Hepatocyte (in vitro differentiated cells): ENCODE data around the gene DNAJB11. TPM values are rescaled to one million over a fixed set of nuclear protein-coding genes. Genes with fewer than 3 reads are reported as not detected.
A peak's percentile ranks its signal among the peaks of the same experiment; 100 is the strongest.

Experiments used
- DNase-seq: peaks from one replicate; pipeline ENCODE4 v3.0.0-alpha.2; 2016; ENCODE audit warnings: low spot score
- H2AFZ ChIP-seq: fragments of 200-600 bp; sonication (generic); 2 replicates; pipeline ENCODE4 v1.6.0; 2016; ENCODE audit warnings: antibody characterized with exemption, mild to moderate bottlenecking
- H3K27ac ChIP-seq: fragments of 200-600 bp; sonication (generic); 2 replicates; pipeline ENCODE4 v1.5.1; 2016; ENCODE audit warnings: mild to moderate bottlenecking
- H3K27me3 ChIP-seq: fragments of 200-600 bp; sonication (generic); 2 replicates; pipeline ENCODE4 v1.6.1; 2016
- H3K36me3 ChIP-seq: fragments of 200-600 bp; sonication (generic); replicated peaks from 2 replicates; pipeline ENCODE4 v1.5.1; 2016; ENCODE audit warnings: low read depth; ENCODE audit not compliant: insufficient read depth
- H3K4me1 ChIP-seq: fragments of 200-600 bp; sonication (generic); 2 replicates; pipeline ENCODE4 v1.5.1; 2016; ENCODE audit warnings: mild to moderate bottlenecking, moderate library complexity; ENCODE audit not compliant: insufficient read depth
- H3K4me2 ChIP-seq: fragments of 200-600 bp; sonication (generic); 2 replicates; pipeline ENCODE4 v1.6.0; 2016
- H3K4me3 ChIP-seq: fragments of 200-600 bp; sonication (generic); 2 replicates; pipeline ENCODE4 v1.5.1; 2016; ENCODE audit warnings: mild to moderate bottlenecking
- H3K79me2 ChIP-seq: fragments of 200-600 bp; sonication (generic); 2 replicates; pipeline ENCODE4 v1.6.0; 2017; ENCODE audit warnings: mild to moderate bottlenecking
- H3K9me2 ChIP-seq: fragments of 200-600 bp; sonication (generic); replicated peaks from 2 replicates; pipeline ENCODE4 v1.6.0; 2017; ENCODE audit warnings: mild to moderate bottlenecking; ENCODE audit not compliant: insufficient read depth
- H3K9me3 ChIP-seq: fragments of 200-600 bp; sonication (generic); 2 replicates; pipeline ENCODE4 v1.5.1; 2016; ENCODE audit warnings: low read depth, mild to moderate bottlenecking
- H4K20me1 ChIP-seq: fragments of 200-600 bp; sonication (generic); 2 replicates; pipeline ENCODE4 v1.6.0; 2016; ENCODE audit warnings: mild to moderate bottlenecking; ENCODE audit not compliant: insufficient read depth, poor library complexity, severe bottlenecking
- EZH2 ChIP-seq: fragments of 200-600 bp; sonication (generic); IDR thresholded peaks from 2 replicates; pipeline ENCODE4 v1.6.1; 2016; ENCODE audit warnings: antibody characterized with exemption, mild to moderate bottlenecking, borderline replicate concordance
- EZH2phosphoT487 ChIP-seq: fragments of 200-600 bp; sonication (generic); IDR thresholded peaks from one replicate; pipeline ENCODE4 v1.6.1; 2018; ENCODE audit warnings: antibody characterized with exemption, mild to moderate bottlenecking, low read depth, moderate library complexity; ENCODE audit not compliant: unreplicated experiment, severe bottlenecking
- WGBS: methylation state at CpG from one replicate; pipeline ENCODE4 v1.1.6; 2016; ENCODE audit warnings: low lambda C conversion rate; ENCODE audit errors: missing lambda C conversion rate; 5-methylcytosine and 5-hydroxymethylcytosine counted together
- polyA plus RNA-seq: library from polyadenylated mRNA; unstranded; fragments of >200 nt; fragmentation: Nextera tagmentation; extraction: Ambion mirVana; gene quantifications from 2 replicates; pipeline ENCODE4 v1.2.1, GENCODE V29; 2016
- total RNA-seq: library from RNA; depleted of rRNA; stranded (reverse); fragments of >200 nt; gene quantifications from 2 replicates; pipeline ENCODE4 v1.2.3, GENCODE V29; 2014
- TF ChIP-seq, protein P1 (sequence below): fragments of 200-600 bp; sonication (generic); IDR thresholded peaks from 2 replicates; pipeline ENCODE4 v1.5.1; 2016; ENCODE audit warnings: antibody characterized with exemption, mild to moderate bottlenecking; ENCODE audit not compliant: poor library complexity

Gene DNAJB11
- total and polyA plus RNA-seq, 2 experiments from 2014 or later = 103 to 148 TPM

DNA sequence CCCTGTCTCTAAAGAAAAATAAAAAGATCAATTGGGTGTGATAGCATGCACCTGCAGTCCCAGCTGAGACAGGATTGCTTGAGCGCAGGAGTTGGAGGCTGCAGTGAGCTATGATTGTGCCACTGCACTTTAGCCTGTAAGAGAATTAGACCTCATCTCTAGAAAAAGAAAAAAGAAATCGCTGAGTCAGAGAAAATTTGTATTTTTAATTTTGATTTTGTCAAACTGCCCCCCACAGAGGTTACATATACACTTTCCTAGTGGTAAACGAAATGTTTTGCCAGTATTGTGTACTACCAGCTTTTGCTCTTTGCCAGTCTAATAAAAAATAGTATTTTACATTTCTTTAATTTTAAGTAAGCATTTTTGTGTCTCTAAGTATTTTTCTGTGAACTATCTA, 21.0 kb upstream of the DNAJB11 start:
- Histone ChIP-seq H3K4me1 (no peaks in the 10 kb centered on the region), H3K4me2 (no peak overlapping the region), H3K9me3 (no peaks in the 10 kb centered on the region), H3K27me3 (no peaks in the 10 kb centered on the region), H4K20me1 (no peaks in the 10 kb centered on the region), H3K9me2 (no peaks in the 10 kb centered on the region), H3K27ac (no peak overlapping the region), H3K4me3 (no peak overlapping the region), H3K36me3 (no peaks in the 10 kb centered on the region), H2AFZ (no peak overlapping the region), H3K79me2 (no peaks in the 10 kb centered on the region)
- no peak for DNase-seq
- WGBS = 99% methylated on average over 3 of the region's 3 CpGs
- no peak for TF ChIP-seq EZH2
- TF ChIP-seq, protein P1, sequence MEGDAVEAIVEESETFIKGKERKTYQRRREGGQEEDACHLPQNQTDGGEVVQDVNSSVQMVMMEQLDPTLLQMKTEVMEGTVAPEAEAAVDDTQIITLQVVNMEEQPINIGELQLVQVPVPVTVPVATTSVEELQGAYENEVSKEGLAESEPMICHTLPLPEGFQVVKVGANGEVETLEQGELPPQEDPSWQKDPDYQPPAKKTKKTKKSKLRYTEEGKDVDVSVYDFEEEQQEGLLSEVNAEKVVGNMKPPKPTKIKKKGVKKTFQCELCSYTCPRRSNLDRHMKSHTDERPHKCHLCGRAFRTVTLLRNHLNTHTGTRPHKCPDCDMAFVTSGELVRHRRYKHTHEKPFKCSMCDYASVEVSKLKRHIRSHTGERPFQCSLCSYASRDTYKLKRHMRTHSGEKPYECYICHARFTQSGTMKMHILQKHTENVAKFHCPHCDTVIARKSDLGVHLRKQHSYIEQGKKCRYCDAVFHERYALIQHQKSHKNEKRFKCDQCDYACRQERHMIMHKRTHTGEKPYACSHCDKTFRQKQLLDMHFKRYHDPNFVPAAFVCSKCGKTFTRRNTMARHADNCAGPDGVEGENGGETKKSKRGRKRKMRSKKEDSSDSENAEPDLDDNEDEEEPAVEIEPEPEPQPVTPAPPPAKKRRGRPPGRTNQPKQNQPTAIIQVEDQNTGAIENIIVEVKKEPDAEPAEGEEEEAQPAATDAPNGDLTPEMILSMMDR = no peak

DNA sequence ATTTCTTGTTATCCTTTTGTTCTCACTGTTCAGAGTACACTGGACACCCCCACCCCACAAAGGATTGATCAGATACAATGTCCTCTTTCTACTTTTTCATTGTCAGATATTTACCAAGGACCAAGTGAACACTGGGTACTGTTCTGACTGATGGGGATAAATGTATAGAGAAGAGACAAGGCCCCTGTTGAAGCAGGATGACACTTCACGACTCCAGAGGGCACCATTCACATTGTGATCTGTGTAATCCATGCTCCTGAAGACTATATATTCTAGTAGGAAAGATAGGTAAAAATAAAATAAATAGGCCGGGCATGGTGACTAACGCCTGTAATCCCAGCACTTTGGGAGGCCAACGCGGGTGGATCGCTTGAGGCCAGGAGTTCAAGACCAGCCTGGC, 19.1 kb upstream of the DNAJB11 start:
- no peak for TF ChIP-seq EZH2
- TF ChIP-seq, protein P1 = peak; percentile 13
- H3K27ac ChIP-seq = no peak overlapping the region
- no peaks in the 10 kb centered on the region for H3K36me3 ChIP-seq

DNA sequence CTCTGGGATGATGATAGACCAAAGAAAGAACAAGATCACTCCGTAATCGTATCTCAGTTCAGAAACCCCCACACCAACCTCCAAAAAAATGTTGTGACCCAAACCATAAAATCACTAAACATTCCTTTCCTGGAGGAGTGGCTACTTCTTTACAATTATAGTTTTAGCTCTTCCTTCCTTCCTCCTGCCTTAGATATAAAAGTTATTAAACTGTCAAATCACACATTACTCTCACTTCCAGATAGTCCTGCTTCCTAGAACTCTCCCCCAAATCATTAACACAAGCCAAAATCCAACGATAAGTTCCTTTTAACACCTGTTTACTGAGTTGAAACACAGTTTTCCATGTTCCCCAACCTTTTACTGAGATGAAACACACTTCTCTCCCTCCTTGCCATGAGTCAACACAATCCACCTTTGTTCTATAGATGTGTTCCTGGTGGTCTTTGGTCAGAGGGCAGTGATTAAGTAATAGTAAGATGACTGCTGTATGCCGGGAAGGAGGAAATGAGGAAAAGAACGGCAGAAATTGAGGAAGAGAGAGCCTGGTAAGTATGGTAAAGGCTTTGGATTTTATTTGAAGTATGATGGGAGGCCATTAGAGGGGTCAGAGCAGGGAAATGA, 18.0 kb upstream of the DNAJB11 start:
- no peaks in the 10 kb centered on the region for H3K4me1 ChIP-seq
- H3K79me2 ChIP-seq = no peaks in the 10 kb centered on the region
- H3K27ac ChIP-seq = no peak overlapping the region
- TF ChIP-seq EZH2 (no peak), EZH2phosphoT487 (no peak)
- TF ChIP-seq, protein P1 = no peak
- H4K20me1 ChIP-seq = no peaks in the 10 kb centered on the region
- H3K36me3 ChIP-seq = no peaks in the 10 kb centered on the region
- no peak overlapping the region for H3K4me3 ChIP-seq
- no peaks in the 10 kb centered on the region for H3K9me2 ChIP-seq
- 79% methylated on average over 5 of the region's 5 CpGs for WGBS
- no peak overlapping the region for H2AFZ ChIP-seq
- no peak for DNase-seq
- H3K4me2 ChIP-seq = no peak overlapping the region
- H3K27me3 ChIP-seq = no peaks in the 10 kb centered on the region
- no peaks in the 10 kb centered on the region for H3K9me3 ChIP-seq

More for the DNA sequence above, 19.1 kb upstream of the DNAJB11 start:
- no peaks in the 10 kb centered on the region for H3K4me1 ChIP-seq
- H3K9me2 ChIP-seq = no peaks in the 10 kb centered on the region
- no peaks in the 10 kb centered on the region for H4K20me1 ChIP-seq
- H3K79me2 ChIP-seq = no peaks in the 10 kb centered on the region
- no peak overlapping the region for H3K4me2 ChIP-seq
- no peaks in the 10 kb centered on the region for H3K9me3 ChIP-seq
- no peaks in the 10 kb centered on the region for H3K27me3 ChIP-seq
- 87% methylated on average over 6 of the region's 6 CpGs for WGBS
- no peak overlapping the region for H3K4me3 ChIP-seq
- DNase-seq = no peak
- no peak overlapping the region for H2AFZ ChIP-seq

DNA sequence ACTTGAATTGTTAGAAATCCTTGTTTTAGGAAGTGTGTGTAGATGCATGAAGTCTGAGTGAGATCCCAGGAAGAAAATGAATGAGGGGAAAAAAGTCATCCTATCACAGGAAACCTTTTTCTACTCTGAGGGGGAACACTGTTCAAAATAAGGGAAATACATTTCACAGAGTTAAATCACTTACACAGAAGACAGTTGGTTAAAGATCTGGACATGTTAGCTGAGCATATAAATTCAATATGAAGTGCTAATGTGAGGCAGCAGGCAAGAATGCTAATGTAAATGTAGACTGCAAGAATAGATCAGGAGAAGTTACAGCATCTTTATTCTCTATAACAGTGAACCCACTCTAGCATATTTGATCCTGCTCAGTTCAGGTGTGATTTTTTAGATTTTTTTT, 5.9 kb upstream of the DNAJB11 start:
- Histone ChIP-seq H3K4me1 (peaks cover 6% of the 10 kb centered on the region), H4K20me1 (no peaks in the 10 kb centered on the region), H3K4me3 (no peak overlapping the region), H3K79me2 (peaks cover 30% of the 10 kb centered on the region), H3K9me3 (no peaks in the 10 kb centered on the region), H2AFZ (no peak overlapping the region), H3K9me2 (no peaks in the 10 kb centered on the region), H3K27ac (no peak overlapping the region), H3K36me3 (no peaks in the 10 kb centered on the region), H3K4me2 (no peak overlapping the region), H3K27me3 (no peaks in the 10 kb centered on the region)
- TF ChIP-seq EZH2phosphoT487 (no peak), EZH2 (no peak)
- TF ChIP-seq, protein P1 = no peak
- DNase-seq = no peak
